Activated naive CD4-positive, alpha-beta T cell treated with anti-CD3 and anti-CD28 coated beads, Interleukin-2, amount 50 U/mL, for 24 hours (primary cell): ENCODE data around the gene SCN5A.

Experiments
- H3K27ac Mint-ChIP-seq: one replicate; pipeline ENCODE4 v1.8.0; 2021; ENCODE audit warnings: mild to moderate bottlenecking, mixed read lengths
- H3K27me3 Mint-ChIP-seq: one replicate; pipeline ENCODE4 v1.8.0; 2021; ENCODE audit warnings: mixed read lengths
- H3K36me3 Mint-ChIP-seq: one replicate; pipeline ENCODE4 v1.8.0; 2021; ENCODE audit warnings: mixed read lengths
- H3K4me1 Mint-ChIP-seq: one replicate; pipeline ENCODE4 v1.8.0; 2021; ENCODE audit warnings: mixed read lengths
- H3K4me3 Mint-ChIP-seq: one replicate; pipeline ENCODE4 v1.8.0; 2021; ENCODE audit warnings: mild to moderate bottlenecking, mixed read lengths
- H3K9me3 Mint-ChIP-seq: one replicate; pipeline ENCODE4 v1.8.0; 2021; ENCODE audit warnings: mixed read lengths

The SCN5A gene

DNA sequence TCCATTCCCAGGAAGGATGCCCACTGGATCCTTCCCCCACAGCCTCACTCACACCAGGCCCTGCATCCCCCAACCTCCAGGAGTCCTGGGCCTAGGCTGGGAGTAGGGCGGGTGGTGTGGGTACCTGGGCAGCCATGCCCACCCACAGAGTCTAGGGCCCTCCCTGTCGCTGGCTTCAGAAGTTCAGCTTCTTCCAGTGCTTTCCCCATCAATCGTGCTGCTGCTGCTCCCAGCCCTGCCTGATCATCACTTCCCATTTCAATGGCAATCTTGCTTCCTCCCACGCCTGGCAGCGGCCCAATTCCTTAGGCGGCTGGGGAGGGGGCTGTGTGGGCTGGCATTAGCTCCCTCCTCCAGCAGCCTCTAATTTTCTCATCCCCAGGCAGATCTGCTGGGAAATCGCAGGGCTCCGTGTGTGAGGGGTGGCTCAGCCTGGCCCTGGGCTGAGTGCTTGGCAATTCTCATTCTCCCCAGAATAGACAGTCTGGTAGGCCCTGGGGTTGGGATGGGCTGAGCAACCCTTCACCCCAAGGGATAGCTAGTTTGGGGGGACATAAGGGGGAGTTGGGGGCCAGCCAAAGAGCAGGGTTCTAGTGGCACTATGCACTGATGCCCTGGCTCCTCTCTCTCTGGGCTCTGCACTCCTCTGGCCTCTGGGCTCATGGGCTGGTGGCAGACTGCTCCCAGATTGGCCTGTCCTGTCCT, 66.4 kb downstream of the SCN5A start:
- Mint-ChIP-seq H3K4me1 (no peaks in the 10 kb centered on the region), H3K27me3 (peaks cover 1% of the 10 kb centered on the region), H3K9me3 (no peaks in the 10 kb centered on the region), H3K36me3 (no peaks in the 10 kb centered on the region), H3K4me3 (no peak overlapping the region), H3K27ac (no peak overlapping the region)

DNA sequence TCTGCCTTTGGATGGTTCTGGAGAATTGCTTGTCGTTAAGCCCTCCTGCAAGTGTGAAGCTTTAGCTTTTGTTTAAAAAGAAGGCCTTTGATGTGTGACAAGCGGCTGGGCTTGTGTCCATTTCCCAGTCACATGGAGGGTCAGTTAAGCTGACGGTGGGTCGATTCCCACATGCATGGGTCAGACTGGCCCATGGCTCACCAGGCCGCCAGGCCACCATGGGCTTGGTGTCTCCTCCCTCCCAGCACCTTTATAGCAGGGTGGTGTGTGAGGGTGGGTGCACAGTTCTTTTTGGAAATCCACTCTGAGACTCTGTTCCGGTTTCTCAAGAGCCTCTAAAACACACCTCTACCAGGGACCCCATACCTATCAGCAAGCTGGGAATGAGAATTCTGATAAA, 67.2 kb downstream of the SCN5A start:
- H3K4me3 Mint-ChIP-seq: no peak overlapping the region
- H3K27ac Mint-ChIP-seq: no peak overlapping the region
- H3K9me3 Mint-ChIP-seq: no peaks in the 10 kb centered on the region
- H3K4me1 Mint-ChIP-seq: no peaks in the 10 kb centered on the region
- no peaks in the 10 kb centered on the region for H3K27me3 Mint-ChIP-seq
- no peaks in the 10 kb centered on the region for H3K36me3 Mint-ChIP-seq

DNA sequence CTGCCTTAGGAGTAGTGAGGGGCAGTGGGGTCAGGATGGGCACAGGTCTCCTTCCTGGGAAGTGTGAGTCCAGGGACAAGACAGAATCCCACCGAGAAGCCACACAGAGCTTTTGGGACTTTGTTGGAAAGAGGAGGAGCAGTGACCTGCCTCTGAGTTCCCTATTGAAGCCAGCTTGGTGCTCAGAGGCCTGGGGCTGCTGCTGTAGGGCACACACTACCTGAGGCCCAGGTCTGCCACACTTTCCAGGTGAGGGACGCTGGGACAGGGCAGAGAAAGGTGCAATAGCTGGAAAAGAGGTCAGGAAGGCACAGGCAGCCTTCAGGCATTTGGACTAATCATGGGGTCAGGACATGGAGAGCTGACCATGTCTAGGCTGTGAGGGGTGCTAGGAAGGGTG, 67.7 kb downstream of the SCN5A start:
- no peaks in the 10 kb centered on the region for H3K9me3 Mint-ChIP-seq
- H3K27ac Mint-ChIP-seq: no peak overlapping the region
- H3K36me3 Mint-ChIP-seq: no peaks in the 10 kb centered on the region
- H3K4me1 Mint-ChIP-seq: no peaks in the 10 kb centered on the region
- H3K4me3 Mint-ChIP-seq: no peak overlapping the region
- no peaks in the 10 kb centered on the region for H3K27me3 Mint-ChIP-seq

- H3K27me3 Mint-ChIP-seq: no peaks in the 10 kb centered on the region
- H3K36me3 Mint-ChIP-seq: no peaks in the 10 kb centered on the region
- H3K9me3 Mint-ChIP-seq: no peaks in the 10 kb centered on the region
- H3K4me3 Mint-ChIP-seq: no peak overlapping the region
- H3K27ac Mint-ChIP-seq: no peak overlapping the region
- H3K4me1 Mint-ChIP-seq: no peaks in the 10 kb centered on the region
These were observed 68.8 kb downstream of the SCN5A start for GRCh38 chr3:38580450-38581382.

- Mint-ChIP-seq H3K4me1 (no peaks in the 10 kb centered on the region), H3K9me3 (no peaks in the 10 kb centered on the region), H3K36me3 (no peaks in the 10 kb centered on the region), H3K27ac (no peak overlapping the region), H3K4me3 (no peak overlapping the region), H3K27me3 (peaks cover 3% of the 10 kb centered on the region)
These were observed 69.7 kb downstream of the SCN5A start for GRCh38 chr3:38579551-38580449.

GRCh38 chr3:38579141-38579540, 70.3 kb downstream of the SCN5A start:
- Mint-ChIP-seq H3K27ac (no peak overlapping the region), H3K27me3 (peaks cover 3% of the 10 kb centered on the region), H3K9me3 (no peaks in the 10 kb centered on the region), H3K4me1 (no peaks in the 10 kb centered on the region), H3K4me3 (no peak overlapping the region), H3K36me3 (no peaks in the 10 kb centered on the region)

DNA sequence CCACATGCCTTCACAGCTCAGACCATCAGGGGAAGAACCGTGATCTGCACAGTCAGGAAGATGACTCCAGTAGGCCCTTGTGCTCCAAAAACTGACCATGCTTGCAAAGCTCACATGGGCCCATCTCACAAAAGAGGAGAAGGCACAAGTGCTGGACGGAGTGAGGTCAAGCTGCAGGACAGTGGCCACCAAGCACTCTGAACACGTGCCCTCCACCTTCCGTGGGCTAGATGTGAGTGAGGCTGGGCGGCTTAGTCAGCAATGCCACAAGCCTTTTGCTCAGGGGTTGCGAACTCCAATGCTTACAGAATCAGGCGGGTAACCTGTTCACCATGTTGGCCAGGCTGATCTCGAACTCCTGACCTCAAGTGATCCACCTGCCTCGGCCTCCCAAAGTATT, 70.9 kb downstream of the SCN5A start:
- Mint-ChIP-seq H3K36me3 (no peaks in the 10 kb centered on the region), H3K27me3 (peaks cover 3% of the 10 kb centered on the region), H3K27ac (no peak overlapping the region), H3K4me3 (no peak overlapping the region), H3K4me1 (no peaks in the 10 kb centered on the region), H3K9me3 (no peaks in the 10 kb centered on the region)

DNA sequence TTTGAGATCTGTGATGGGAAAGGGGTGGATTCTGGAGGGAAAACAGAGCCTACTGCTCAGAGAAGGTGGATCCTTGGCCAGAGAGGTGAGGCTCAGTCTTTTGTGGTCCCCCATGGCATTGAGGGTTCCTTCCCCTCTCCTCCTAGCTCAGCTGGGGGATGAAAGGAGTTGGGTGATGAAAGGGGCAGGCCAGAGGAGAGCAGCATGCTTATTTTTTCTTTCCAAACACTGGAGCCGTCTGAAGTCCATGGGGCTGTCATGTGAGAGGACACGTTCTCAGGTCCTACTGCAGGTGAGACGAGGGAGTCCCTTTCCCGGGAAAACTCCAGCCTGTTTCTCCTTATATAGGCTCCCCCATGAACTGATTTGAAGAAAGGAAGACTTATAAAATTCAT, 71.4 kb downstream of the SCN5A start:
- no peaks in the 10 kb centered on the region for H3K36me3 Mint-ChIP-seq
- peaks cover 3% of the 10 kb centered on the region for H3K27me3 Mint-ChIP-seq
- H3K4me1 Mint-ChIP-seq: no peaks in the 10 kb centered on the region
- no peak overlapping the region for H3K27ac Mint-ChIP-seq
- H3K9me3 Mint-ChIP-seq: no peaks in the 10 kb centered on the region
- no peak overlapping the region for H3K4me3 Mint-ChIP-seq

DNA sequence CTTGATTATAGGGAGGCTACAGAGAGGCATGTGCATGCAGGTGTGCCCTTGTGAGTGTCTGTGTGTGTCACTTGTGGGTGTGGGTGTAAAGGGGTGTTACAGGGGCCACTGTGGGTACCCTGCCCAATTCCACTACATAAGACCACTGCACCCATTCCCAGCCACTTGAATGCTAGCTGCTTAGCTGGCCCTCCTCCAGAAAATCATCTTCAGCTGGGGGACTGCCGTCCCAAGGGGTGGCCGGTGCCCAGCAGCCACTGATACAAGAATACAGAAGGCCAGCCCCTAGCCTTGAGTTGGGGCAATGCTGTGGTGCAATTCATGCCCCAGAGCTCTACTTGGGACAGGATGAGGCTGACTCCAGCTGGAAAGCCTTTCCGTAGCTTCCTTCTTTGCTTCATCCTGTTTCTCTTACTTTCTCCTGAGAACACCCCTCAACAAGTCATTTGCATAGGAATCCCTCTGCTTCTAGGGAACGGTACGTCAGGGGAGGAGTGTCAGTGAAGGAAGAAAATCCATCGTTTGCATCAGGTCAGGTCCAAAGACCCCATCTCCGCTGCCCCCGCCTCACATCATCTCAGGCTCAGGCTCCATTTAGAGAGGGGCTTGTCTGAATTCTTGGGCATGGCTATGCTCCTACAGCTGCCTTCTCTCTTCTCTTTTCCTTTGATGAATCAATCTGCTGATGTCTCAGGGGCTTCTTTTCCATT, 72.0 kb downstream of the SCN5A start:
- Mint-ChIP-seq H3K27ac (no peak overlapping the region), H3K4me3 (no peak overlapping the region), H3K27me3 (peaks cover 3% of the 10 kb centered on the region), H3K36me3 (no peaks in the 10 kb centered on the region), H3K9me3 (no peaks in the 10 kb centered on the region), H3K4me1 (no peaks in the 10 kb centered on the region)

DNA sequence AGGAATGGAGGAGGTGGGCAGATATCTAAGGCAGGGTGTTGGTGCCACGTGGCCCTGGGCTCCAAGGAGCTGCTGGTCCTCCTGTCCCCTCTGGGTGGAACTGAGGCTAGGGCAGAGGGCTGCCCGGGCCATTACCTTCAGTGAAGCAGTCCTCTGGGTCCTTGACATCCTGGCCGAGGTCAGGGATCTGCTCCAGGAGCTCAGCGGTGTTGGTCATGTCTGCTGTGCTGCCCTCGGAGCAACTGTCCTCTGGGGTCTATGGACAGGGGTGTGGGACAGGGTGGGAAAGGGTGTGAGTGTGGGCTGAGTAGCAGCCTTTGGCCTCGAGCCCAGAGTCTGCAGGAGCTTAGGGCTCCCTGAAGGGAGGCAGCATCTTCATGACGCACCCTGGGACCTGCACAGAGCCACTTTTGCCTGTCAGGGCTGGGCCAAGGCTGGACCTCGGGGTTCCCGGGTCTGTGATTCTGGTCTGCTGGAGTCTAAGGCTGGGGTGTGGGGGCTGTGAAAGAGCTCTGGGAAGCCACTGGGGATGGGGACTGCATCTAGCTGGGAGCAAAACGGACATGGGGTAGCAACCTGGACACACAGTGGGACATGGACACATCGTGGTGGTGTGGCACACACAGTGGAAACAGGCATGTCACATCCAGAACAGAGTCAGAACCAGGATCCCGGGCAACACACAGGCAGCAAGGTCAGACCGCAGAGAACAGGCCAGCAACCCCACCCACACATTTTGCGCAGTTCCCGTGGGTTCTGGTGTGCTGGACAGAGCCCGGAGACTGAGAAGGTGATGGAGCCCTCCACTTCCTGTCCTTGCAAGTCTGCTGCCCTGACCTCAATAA, 72.7 kb downstream of the SCN5A start:
- Mint-ChIP-seq H3K36me3 (no peaks in the 10 kb centered on the region), H3K4me3 (no peak overlapping the region), H3K27me3 (peaks cover 3% of the 10 kb centered on the region), H3K27ac (no peak overlapping the region), H3K9me3 (no peaks in the 10 kb centered on the region), H3K4me1 (no peaks in the 10 kb centered on the region)

DNA sequence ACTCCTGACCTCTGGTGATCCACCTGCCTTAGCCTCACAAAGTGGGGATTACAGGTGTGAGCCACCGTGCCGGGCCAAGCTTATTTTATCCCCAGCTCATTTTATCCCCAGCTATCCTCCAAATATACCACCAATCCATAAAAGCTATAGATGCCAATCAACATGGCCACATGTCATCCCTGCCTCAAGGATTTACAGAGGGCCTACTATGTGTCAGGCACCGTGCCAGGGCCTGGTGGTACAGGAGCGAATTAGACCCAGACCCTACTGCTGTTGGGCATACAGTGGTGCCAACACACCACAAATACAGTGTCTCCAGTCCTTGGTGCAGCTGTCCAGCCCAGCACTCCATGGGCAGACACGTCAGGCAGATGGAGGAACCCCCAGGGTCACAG, 73.4 kb downstream of the SCN5A start:
- H3K9me3 Mint-ChIP-seq: no peaks in the 10 kb centered on the region
- no peak overlapping the region for H3K27ac Mint-ChIP-seq
- no peaks in the 10 kb centered on the region for H3K4me1 Mint-ChIP-seq
- H3K4me3 Mint-ChIP-seq: no peak overlapping the region
- peaks cover 3% of the 10 kb centered on the region for H3K27me3 Mint-ChIP-seq
- H3K36me3 Mint-ChIP-seq: no peaks in the 10 kb centered on the region

- Mint-ChIP-seq H3K4me1 (no peaks in the 10 kb centered on the region), H3K4me3 (no peak overlapping the region), H3K36me3 (no peaks in the 10 kb centered on the region), H3K27me3 (peaks cover 3% of the 10 kb centered on the region), H3K9me3 (no peaks in the 10 kb centered on the region), H3K27ac (no peak overlapping the region)
These were observed 74.1 kb downstream of the SCN5A start for GRCh38 chr3:38575279-38575843.

GRCh38 chr3:38574411-38575278, 74.8 kb downstream of the SCN5A start:
- Mint-ChIP-seq H3K27ac (no peak overlapping the region), H3K36me3 (no peaks in the 10 kb centered on the region), H3K27me3 (peaks cover 3% of the 10 kb centered on the region), H3K4me3 (no peak overlapping the region), H3K4me1 (no peaks in the 10 kb centered on the region), H3K9me3 (no peaks in the 10 kb centered on the region)
